HepG2 (cell line): Measurements from ENCODE around the gene PRKACA. TPM values are rescaled to one million over a fixed set of nuclear protein-coding genes. Genes with fewer than 3 reads are reported as not detected.

Experiments used
- ATAC-seq: fragments of 200-7000 bp; cut with Tn5 transposase; 3 replicates; pipeline ENCODE4 v1.9.1; 2020; ENCODE audit warnings: mild to moderate bottlenecking, moderate library complexity
- BruUV-seq: library from RNA; stranded (reverse); fragments of 400-500 nt; replicated peaks from 2 replicates; lab custom pipeline; 2021; lab: Mats Ljungman, UMichigan
- CTCF ChIA-PET: fragments of 300-600 bp; formaldehyde crosslinking; extraction: SDS; loops from one replicate; lab custom pipeline; 2021; ENCODE audit warnings: low total read pairs, inconsistent platforms, low intra/inter-chr PET ratio; lab: Yijun Ruan, JAX
- POLR2A ChIA-PET: fragments of 350-600 bp; sonication (Branson Sonifier 250); formaldehyde crosslinking; loops from one replicate; lab custom pipeline; 2020; ENCODE audit warnings: antibody characterized with exemption, inconsistent platforms; lab: Yijun Ruan, JAX
- DNase-seq: peaks from one replicate; pipeline ENCODE4 v3.0.0-alpha.2; 2015; ENCODE audit warnings: low spot score
- FAIRE-seq: peaks from 3 replicates; lab custom pipeline; 2011; peaks lifted over from hg19 to GRCh38; lab: Jason Lieb, UNC
- H2AFZ ChIP-seq: one replicate; pipeline ENCODE4 v1.6.1; 2011; ENCODE audit warnings: low read length, inconsistent platforms
- H3K27ac ChIP-seq: fragments of 300-600 bp; 3 replicates; pipeline ENCODE4 v1.8.0; 2011; ENCODE audit warnings: mixed run types, mild to moderate bottlenecking, mixed read lengths, low read length, inconsistent platforms; ENCODE audit not compliant: insufficient read depth; ENCODE audit errors: extremely low read length
- H3K27me3 ChIP-seq, 2 experiments: fragments of 200-600 bp in 1 of 2; 2 replicates in 1 of 2; 3 replicates in 1 of 2; pipeline versions ENCODE4 v1.6.0 to v1.8.0; 2011; ENCODE audit warnings: low read length in 2 of 2, mild to moderate bottlenecking in 2 of 2, moderate library complexity in 2 of 2, inconsistent platforms in 1 of 2; ENCODE audit not compliant: insufficient read depth in 2 of 2, control insufficient read depth in 1 of 2
- H3K36me3 ChIP-seq, 2 experiments: fragments of 200-600 bp in 1 of 2; replicated peaks in 1 of 2; 2 replicates in 1 of 2; 3 replicates in 1 of 2; pipeline versions ENCODE4 v1.5.1 to v1.8.0; 2011; ENCODE audit warnings: low read length in 2 of 2, inconsistent platforms in 1 of 2; ENCODE audit not compliant: insufficient read depth in 2 of 2, control insufficient read depth in 1 of 2
- H3K4me1 ChIP-seq: 2 replicates; pipeline ENCODE4 v1.5.1; 2012; ENCODE audit warnings: low read length, inconsistent platforms; ENCODE audit not compliant: insufficient read depth
- H3K4me2 ChIP-seq: 2 replicates; pipeline ENCODE4 v1.6.0; 2011; ENCODE audit warnings: low read depth, low read length, inconsistent platforms
- H3K4me3 ChIP-seq, 3 experiments: fragments of 200-600 bp in 1 of 3; sonication (generic), shearing (Covaris generic) in 1 of 3; replicated peaks in 1 of 3; 2 replicates each; pipeline ENCODE4 v1.5.1; 2011 to 2016; ENCODE audit warnings: low read length in 3 of 3, inconsistent platforms in 2 of 3, low read depth in 2 of 3, mild to moderate bottlenecking in 2 of 3, control low read depth in 1 of 3, mixed read lengths in 1 of 3; ENCODE audit not compliant: insufficient read depth in 1 of 3
- H3K79me2 ChIP-seq: one replicate; pipeline ENCODE4 v1.6.1; 2011; ENCODE audit warnings: low read length, inconsistent platforms; ENCODE audit not compliant: insufficient read depth
- H3K9ac ChIP-seq: 2 replicates; pipeline ENCODE4 v1.6.0; 2011; ENCODE audit warnings: mild to moderate bottlenecking, low read depth, low read length, inconsistent platforms; ENCODE audit not compliant: insufficient read depth
- H3K9me3 ChIP-seq: 2 replicates; pipeline ENCODE4 v1.5.1; 2012; ENCODE audit warnings: mild to moderate bottlenecking, low read length
- H4K20me1 ChIP-seq: 2 replicates; pipeline ENCODE4 v1.6.0; 2011; ENCODE audit warnings: inconsistent platforms, mild to moderate bottlenecking, low read length, moderate library complexity; ENCODE audit not compliant: insufficient read depth
- AKNA ChIP-seq: sonication (generic); formaldehyde crosslinking; IDR thresholded peaks from 2 replicates; pipeline ENCODE4 v1.4.0; 2020; ENCODE audit warnings: missing genetic modification reagents, borderline replicate concordance
- EHMT2 ChIP-seq: fragments of 200-600 bp; sonication (generic); IDR thresholded peaks from 2 replicates; pipeline ENCODE4 v1.7.0; 2017; ENCODE audit warnings: antibody characterized with exemption, low read depth, low read length, borderline replicate concordance
- JUNB ChIP-seq: sonication (generic); formaldehyde crosslinking; IDR thresholded peaks from 2 replicates; pipeline ENCODE4 v1.8.0; 2022; ENCODE audit warnings: missing genetic modification reagents, mild to moderate bottlenecking, borderline replicate concordance
- NFYC ChIP-seq: IDR thresholded peaks from 2 replicates; pipeline ENCODE4 v1.6.1; 2016; ENCODE audit warnings: missing genetic modification reagents, missing compliant biosample characterization
- RBM22 ChIP-seq: fragments of 200-400 bp; formaldehyde crosslinking; optimal IDR thresholded peaks from 2 replicates; pipeline ENCODE3; 2017; ENCODE audit warnings: mild to moderate bottlenecking, low read length, moderate library complexity
- TCF7L2 ChIP-seq: IDR thresholded peaks from 2 replicates; pipeline ENCODE4 v1.6.1; 2011; ENCODE audit warnings: mild to moderate bottlenecking, low read depth, low read length, moderate library complexity
- ZMYM3 ChIP-seq: sonication (generic); formaldehyde crosslinking; IDR thresholded peaks from 2 replicates; pipeline ENCODE4 v1.5.1; 2020; ENCODE audit warnings: mild to moderate bottlenecking, missing genetic modification reagents
- ZNF766 ChIP-seq: sonication (generic); formaldehyde crosslinking; IDR thresholded peaks from 2 replicates; pipeline ENCODE4 v1.5.0; 2020; ENCODE audit warnings: missing genetic modification reagents, borderline replicate concordance
- WGBS: methylation state at CpG from one replicate; pipeline ENCODE4 v1.1.6; 2017; ENCODE audit warnings: low lambda C conversion rate; 5-methylcytosine and 5-hydroxymethylcytosine counted together
- in situ Hi-C: cut with HindIII; loops from 2 replicates; pipeline ENCODE4 v1.10.0; 2017; ENCODE audit warnings: low pct_unique_long_range_greater_than_20kb; ENCODE audit not compliant: extremely low pct_ligation_motif_present
- intact Hi-C: fragments of 100-400 bp; cut with micrococcal nuclease; formaldehyde crosslinking; loops from one replicate; pipeline ENCODE4 v1.10.0; 2022; ENCODE audit not compliant: unreplicated experiment
- polyA plus RNA-seq, 8 experiments: library from polyadenylated mRNA; depleted of rRNA in 3 of 8; stranded (reverse) in 7 of 8; unstranded in 1 of 8; fragments of >200 nt; fragmentation: Illumina TruSeq in 4 of 8; extraction: Trizol in 4 of 8; gene quantifications; 2 replicates each; pipeline versions ENCODE4 v1.2.1 to v1.2.3, GENCODE V29; 2011 to 2016; ENCODE audit warnings: low read depth in 4 of 8, missing spikeins in 1 of 8, mixed read lengths in 1 of 8; ENCODE audit not compliant: insufficient read depth in 1 of 8
- total RNA-seq, 5 experiments: library from RNA; depleted of rRNA; stranded (reverse); fragments of >200 nt; fragmentation: Illumina TruSeq; extraction: Trizol; gene quantifications; 2 replicates each; pipeline ENCODE4 v1.2.3, GENCODE V29; 2016; ENCODE audit warnings: low read depth in 1 of 5
- TF ChIP-seq, protein P1 (sequence below): sonication (generic); formaldehyde crosslinking; IDR thresholded peaks from 2 replicates; pipeline ENCODE4 v1.4.0; 2020; ENCODE audit warnings: mild to moderate bottlenecking, missing genetic modification reagents, borderline replicate concordance
- TF ChIP-seq, protein P2 (sequence below): sonication (generic); formaldehyde crosslinking; IDR thresholded peaks from 2 replicates; pipeline ENCODE4 v1.8.1; 2023; ENCODE audit warnings: mild to moderate bottlenecking, missing genetic modification reagents
- TF ChIP-seq, protein P3 (sequence below): sonication (generic); formaldehyde crosslinking; conservative IDR thresholded peaks from 2 replicates; pipeline ENCODE4 v1.4.0; 2020; ENCODE audit warnings: missing genetic modification reagents
- TF ChIP-seq, protein P4 (sequence below): sonication (generic); formaldehyde crosslinking; conservative IDR thresholded peaks from 2 replicates; pipeline ENCODE4 v1.8.1; 2023; ENCODE audit warnings: missing genetic modification reagents

The PRKACA gene
- total and polyA plus RNA-seq, 2 of the 13 experiments (the other 11 are each of a cell fraction or from before 2014, with no cell fraction given): 11.0 to 18.2 TPM

DNA sequence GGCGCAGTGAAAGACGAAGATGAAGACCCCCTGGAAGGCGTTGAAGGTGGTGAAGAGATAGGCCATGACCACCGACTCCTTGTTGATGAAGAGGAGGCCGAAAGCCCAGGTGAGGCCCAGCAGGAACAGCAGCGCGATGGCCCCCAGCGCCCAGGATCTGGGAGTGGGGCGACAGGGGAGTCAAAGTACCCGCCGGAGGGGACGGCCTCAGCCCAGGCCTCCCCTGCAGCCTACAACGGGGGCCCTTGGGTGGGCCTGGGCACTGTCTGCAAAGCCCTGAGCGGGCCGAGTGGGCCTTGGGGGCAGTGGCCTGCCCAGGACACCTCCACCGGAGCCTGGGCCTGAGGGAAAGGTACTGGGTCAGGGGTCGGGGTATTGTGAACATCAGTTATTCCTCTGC, 37.8 kb upstream of the PRKACA start (continued):
- TF ChIP-seq, protein P1, sequence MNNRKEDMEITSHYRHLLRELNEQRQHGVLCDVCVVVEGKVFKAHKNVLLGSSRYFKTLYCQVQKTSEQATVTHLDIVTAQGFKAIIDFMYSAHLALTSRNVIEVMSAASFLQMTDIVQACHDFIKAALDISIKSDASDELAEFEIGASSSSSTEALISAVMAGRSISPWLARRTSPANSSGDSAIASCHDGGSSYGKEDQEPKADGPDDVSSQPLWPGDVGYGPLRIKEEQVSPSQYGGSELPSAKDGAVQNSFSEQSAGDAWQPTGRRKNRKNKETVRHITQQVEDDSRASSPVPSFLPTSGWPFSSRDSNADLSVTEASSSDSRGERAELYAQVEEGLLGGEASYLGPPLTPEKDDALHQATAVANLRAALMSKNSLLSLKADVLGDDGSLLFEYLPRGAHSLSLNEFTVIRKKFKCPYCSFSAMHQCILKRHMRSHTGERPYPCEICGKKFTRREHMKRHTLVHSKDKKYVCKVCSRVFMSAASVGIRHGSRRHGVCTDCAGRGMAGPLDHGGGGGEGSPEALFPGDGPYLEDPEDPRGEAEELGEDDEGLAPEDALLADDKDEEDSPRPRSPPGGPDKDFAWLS (CRISPR knock-in tag): no peak

DNA sequence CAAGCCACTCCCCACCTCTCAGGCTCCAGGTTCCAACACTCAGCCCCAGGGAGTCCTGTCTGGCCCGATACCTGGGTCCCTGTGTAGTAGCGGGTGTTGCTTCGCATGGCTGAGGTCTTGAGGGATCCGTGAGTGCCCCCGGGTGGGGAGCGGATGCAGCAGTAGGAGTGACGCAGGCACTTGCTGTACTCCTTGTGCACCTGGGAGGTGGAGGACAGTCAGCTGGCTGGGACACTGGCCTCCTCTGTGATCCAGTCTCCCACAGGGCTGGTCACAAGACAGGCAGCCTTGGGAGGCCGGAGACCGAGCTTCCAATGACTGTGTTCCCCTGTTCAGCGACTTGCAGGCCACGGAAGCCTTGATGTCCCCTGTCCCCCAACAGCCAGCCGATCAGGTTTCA, 35.2 kb upstream of the PRKACA start:
- Histone ChIP-seq H3K9ac (no peak overlapping the region), H3K4me2 (no peak overlapping the region), H3K4me1 (peaks cover 13% of the 10 kb centered on the region), H3K27ac (no peak overlapping the region), H3K27me3 (no peaks in the 10 kb centered on the region; a peak in 1 of 5 replicates), H4K20me1 (no peaks in the 10 kb centered on the region), H3K4me3 (no peak overlapping the region), H3K9me3 (no peaks in the 10 kb centered on the region), H3K79me2 (no peaks in the 10 kb centered on the region), H2AFZ (no peak overlapping the region), H3K36me3 (no peaks in the 10 kb centered on the region)
- DNase-seq: no peak
- ATAC-seq: no peak
- ChIA-PET CTCF (no interaction called here), POLR2A (no interaction called here)
- no TSS peak for BruUV-seq
- intact Hi-C loops (no loop called here), in situ Hi-C loops (no loop called here)
- FAIRE-seq: no peak
- WGBS: 65% methylated on average over 7 of the region's 12 CpGs
- TF ChIP-seq TCF7L2 (no peak), ZNF766 (CRISPR knock-in tag) (no peak), AKNA (CRISPR knock-in tag) (no peak), EHMT2 (no peak), RBM22 (no peak), ZMYM3 (no peak), NFYC (no peak), JUNB (CRISPR knock-in tag) (no peak)
- TF ChIP-seq, protein P2, sequence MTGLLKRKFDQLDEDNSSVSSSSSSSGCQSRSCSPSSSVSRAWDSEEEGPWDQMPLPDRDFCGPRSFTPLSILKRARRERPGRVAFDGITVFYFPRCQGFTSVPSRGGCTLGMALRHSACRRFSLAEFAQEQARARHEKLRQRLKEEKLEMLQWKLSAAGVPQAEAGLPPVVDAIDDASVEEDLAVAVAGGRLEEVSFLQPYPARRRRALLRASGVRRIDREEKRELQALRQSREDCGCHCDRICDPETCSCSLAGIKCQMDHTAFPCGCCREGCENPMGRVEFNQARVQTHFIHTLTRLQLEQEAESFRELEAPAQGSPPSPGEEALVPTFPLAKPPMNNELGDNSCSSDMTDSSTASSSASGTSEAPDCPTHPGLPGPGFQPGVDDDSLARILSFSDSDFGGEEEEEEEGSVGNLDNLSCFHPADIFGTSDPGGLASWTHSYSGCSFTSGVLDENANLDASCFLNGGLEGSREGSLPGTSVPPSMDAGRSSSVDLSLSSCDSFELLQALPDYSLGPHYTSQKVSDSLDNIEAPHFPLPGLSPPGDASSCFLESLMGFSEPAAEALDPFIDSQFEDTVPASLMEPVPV (CRISPR knock-in tag): no peak
- TF ChIP-seq, protein P3, sequence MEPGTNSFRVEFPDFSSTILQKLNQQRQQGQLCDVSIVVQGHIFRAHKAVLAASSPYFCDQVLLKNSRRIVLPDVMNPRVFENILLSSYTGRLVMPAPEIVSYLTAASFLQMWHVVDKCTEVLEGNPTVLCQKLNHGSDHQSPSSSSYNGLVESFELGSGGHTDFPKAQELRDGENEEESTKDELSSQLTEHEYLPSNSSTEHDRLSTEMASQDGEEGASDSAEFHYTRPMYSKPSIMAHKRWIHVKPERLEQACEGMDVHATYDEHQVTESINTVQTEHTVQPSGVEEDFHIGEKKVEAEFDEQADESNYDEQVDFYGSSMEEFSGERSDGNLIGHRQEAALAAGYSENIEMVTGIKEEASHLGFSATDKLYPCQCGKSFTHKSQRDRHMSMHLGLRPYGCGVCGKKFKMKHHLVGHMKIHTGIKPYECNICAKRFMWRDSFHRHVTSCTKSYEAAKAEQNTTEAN (CRISPR knock-in tag): no peak
- TF ChIP-seq, protein P4, sequence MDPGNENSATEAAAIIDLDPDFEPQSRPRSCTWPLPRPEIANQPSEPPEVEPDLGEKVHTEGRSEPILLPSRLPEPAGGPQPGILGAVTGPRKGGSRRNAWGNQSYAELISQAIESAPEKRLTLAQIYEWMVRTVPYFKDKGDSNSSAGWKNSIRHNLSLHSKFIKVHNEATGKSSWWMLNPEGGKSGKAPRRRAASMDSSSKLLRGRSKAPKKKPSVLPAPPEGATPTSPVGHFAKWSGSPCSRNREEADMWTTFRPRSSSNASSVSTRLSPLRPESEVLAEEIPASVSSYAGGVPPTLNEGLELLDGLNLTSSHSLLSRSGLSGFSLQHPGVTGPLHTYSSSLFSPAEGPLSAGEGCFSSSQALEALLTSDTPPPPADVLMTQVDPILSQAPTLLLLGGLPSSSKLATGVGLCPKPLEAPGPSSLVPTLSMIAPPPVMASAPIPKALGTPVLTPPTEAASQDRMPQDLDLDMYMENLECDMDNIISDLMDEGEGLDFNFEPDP (CRISPR knock-in tag): no peak
